ENCODE results near the gene CLSTN2. TPM values are rescaled to one million over a fixed set of nuclear protein-coding genes. Genes with fewer than 3 reads are reported as not detected.

CLSTN2 gene
- total RNA-seq, 1 experiment from 2014 or later: not detected

DNA sequence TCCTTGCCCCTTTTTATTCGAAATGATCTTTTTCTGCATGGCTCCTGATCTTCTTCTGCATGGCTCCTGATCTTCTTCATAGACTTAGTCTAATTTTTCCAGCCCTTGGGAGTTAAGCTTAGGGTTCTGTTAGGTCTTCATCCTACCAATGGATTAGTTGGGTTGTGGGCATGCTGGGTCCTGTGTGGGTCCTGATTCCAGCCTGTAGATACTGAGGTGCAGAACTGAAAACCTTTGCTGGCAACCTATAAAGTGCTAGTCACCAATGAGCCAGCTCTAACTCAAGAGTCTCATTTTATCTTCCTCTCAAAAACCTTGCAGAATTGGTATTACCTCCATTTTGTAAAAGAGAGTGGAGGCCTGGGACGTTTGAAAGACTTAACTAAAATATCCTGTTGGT is 229.2 kb downstream of the CLSTN2 start:
- H3K36me3 ChIP-seq (ENCODE audit: low read depth, low read length): no peaks in the 10 kb centered on the region
- DNase-seq (no peak), ATAC-seq (no peak)
- no peaks in the 10 kb centered on the region for H3K4me1 ChIP-seq (ENCODE audit: insufficient read depth, low read length)
- BruUV-seq (replicated peaks): no TSS peak
- H2AFZ ChIP-seq (ENCODE audit: low read length): no peak overlapping the region
- intact Hi-C loops (cut with micrococcal nuclease): no loop called here
- H3K9ac ChIP-seq (ENCODE audit: low read length): no peak overlapping the region
- TF ChIP-seq EZH2phosphoT487 (IDR thresholded peaks at IDR 0.05; ENCODE audit: borderline replicate concordance, low read length): no peak
- TF ChIP-seq, protein P1, sequence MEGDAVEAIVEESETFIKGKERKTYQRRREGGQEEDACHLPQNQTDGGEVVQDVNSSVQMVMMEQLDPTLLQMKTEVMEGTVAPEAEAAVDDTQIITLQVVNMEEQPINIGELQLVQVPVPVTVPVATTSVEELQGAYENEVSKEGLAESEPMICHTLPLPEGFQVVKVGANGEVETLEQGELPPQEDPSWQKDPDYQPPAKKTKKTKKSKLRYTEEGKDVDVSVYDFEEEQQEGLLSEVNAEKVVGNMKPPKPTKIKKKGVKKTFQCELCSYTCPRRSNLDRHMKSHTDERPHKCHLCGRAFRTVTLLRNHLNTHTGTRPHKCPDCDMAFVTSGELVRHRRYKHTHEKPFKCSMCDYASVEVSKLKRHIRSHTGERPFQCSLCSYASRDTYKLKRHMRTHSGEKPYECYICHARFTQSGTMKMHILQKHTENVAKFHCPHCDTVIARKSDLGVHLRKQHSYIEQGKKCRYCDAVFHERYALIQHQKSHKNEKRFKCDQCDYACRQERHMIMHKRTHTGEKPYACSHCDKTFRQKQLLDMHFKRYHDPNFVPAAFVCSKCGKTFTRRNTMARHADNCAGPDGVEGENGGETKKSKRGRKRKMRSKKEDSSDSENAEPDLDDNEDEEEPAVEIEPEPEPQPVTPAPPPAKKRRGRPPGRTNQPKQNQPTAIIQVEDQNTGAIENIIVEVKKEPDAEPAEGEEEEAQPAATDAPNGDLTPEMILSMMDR (conservative IDR thresholded peaks at IDR 0.05; ENCODE audit: low read depth, low read length): no peak
- no peak for TF ChIP-seq EZH2 (IDR thresholded peaks at IDR 0.05; ENCODE audit: low read length, unreplicated experiment)
- H4K20me1 ChIP-seq (ENCODE audit: low read length): no peaks in the 10 kb centered on the region
- ChIA-PET POLR2A (ENCODE audit: unreplicated experiment) (no interaction called here), CTCF (no interaction called here)
- no peaks in the 10 kb centered on the region for H3K79me2 ChIP-seq (ENCODE audit: low read length)
- no peak overlapping the region for H3K27ac ChIP-seq (ENCODE audit: low read length)
- no peaks in the 10 kb centered on the region for H3K9me3 ChIP-seq (ENCODE audit: low read length)
- H3F3A ChIP-seq (ENCODE audit: low read length, unreplicated experiment): no peaks in the 10 kb centered on the region
- H3K4me3 ChIP-seq (ENCODE audit: low read length): no peak overlapping the region
- no peak overlapping the region for H3K4me2 ChIP-seq (ENCODE audit: low read length)
- no peaks in the 10 kb centered on the region for H3K9me2 ChIP-seq (replicated peaks; ENCODE audit: low read length)
- no peaks in the 10 kb centered on the region for H3K27me3 ChIP-seq (ENCODE audit: low read length)

DNA sequence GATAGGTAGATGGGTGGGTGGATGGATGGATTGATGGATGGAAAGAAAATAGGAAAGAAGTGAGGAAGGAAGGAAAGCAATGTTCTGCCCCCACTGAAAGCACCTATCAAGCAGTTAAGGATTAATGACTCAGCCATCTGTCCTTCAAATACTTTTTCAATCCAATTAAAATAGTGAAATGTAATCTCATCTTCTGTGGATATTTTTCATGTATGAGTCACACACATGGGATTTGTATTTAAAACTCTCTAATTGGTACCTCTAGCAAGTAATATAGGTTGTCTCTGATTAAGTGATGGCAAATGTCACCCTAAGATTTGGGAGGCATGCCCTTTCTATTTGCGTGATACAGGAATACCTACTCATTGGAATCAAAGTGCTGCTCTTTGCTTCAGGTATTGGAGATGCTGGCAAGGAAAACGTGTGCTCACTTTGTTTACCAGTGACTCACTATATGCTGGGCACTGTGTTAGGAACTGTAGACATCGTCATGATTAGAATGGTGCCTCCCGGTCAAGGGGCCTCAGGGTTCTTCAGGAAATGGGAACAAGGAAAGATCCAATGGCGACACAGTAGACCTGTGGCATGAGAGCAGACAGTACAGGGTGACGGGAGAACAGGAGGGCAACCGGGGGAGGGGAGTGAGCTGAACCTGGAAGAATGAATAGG is 230.1 kb downstream of the CLSTN2 start:
- Histone ChIP-seq H2AFZ (ENCODE audit: low read length) (no peak overlapping the region), H3K9me2 (replicated peaks; ENCODE audit: low read length) (no peaks in the 10 kb centered on the region), H3F3A (ENCODE audit: low read length, unreplicated experiment) (no peaks in the 10 kb centered on the region), H3K9ac (ENCODE audit: low read length) (no peak overlapping the region), H3K9me3 (ENCODE audit: low read length) (no peaks in the 10 kb centered on the region), H3K27ac (ENCODE audit: low read length) (no peak overlapping the region), H3K4me1 (ENCODE audit: insufficient read depth, low read length) (no peaks in the 10 kb centered on the region), H4K20me1 (ENCODE audit: low read length) (no peaks in the 10 kb centered on the region), H3K4me3 (ENCODE audit: low read length) (no peak overlapping the region), H3K27me3 (ENCODE audit: low read length) (no peaks in the 10 kb centered on the region), H3K4me2 (ENCODE audit: low read length) (no peak overlapping the region), H3K79me2 (ENCODE audit: low read length) (no peaks in the 10 kb centered on the region), H3K36me3 (ENCODE audit: low read depth, low read length) (no peaks in the 10 kb centered on the region)
- ChIA-PET CTCF (no interaction called here), POLR2A (ENCODE audit: unreplicated experiment) (no interaction called here)
- ATAC-seq (no peak), DNase-seq (peak; percentile 2)
- intact Hi-C loops (cut with micrococcal nuclease): no loop called here
- TF ChIP-seq, protein P1 (conservative IDR thresholded peaks at IDR 0.05; ENCODE audit: low read depth, low read length): no peak
- no peak for TF ChIP-seq EZH2phosphoT487 (IDR thresholded peaks at IDR 0.05; ENCODE audit: borderline replicate concordance, low read length)
- TF ChIP-seq EZH2 (IDR thresholded peaks at IDR 0.05; ENCODE audit: low read length, unreplicated experiment): no peak
- no TSS peak for BruUV-seq (replicated peaks)

DNA sequence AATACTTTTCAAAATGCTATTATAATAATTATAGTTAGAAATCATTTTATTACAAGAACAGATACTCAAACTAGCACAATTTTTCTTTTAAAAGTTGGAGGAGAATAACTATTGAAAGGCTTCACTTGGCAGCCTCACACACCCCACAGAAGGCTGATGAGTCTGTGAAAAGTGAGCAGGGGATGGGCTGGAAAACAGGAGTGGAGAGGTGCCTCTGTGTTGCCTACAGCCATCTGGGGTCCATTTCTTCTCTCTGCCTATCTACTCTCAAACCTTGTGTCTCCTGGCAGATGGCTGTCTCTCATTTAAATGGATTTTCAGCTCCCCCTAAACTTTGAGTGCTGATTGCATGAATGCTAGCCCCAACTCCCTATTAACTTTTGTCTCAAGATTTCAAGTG is 230.8 kb downstream of the CLSTN2 start:
- no peaks in the 10 kb centered on the region for H3K36me3 ChIP-seq (ENCODE audit: low read depth, low read length)
- H3F3A ChIP-seq (ENCODE audit: low read length, unreplicated experiment): no peaks in the 10 kb centered on the region
- no peaks in the 10 kb centered on the region for H4K20me1 ChIP-seq (ENCODE audit: low read length)
- ChIA-PET CTCF (no interaction called here), POLR2A (ENCODE audit: unreplicated experiment) (no interaction called here)
- no peaks in the 10 kb centered on the region for H3K9me2 ChIP-seq (replicated peaks; ENCODE audit: low read length)
- H3K9ac ChIP-seq (ENCODE audit: low read length): no peak overlapping the region
- DNase-seq (no peak), ATAC-seq (no peak)
- H2AFZ ChIP-seq (ENCODE audit: low read length): no peak overlapping the region
- H3K4me2 ChIP-seq (ENCODE audit: low read length): no peak overlapping the region
- H3K27ac ChIP-seq (ENCODE audit: low read length): no peak overlapping the region
- no TSS peak for BruUV-seq (replicated peaks)
- H3K79me2 ChIP-seq (ENCODE audit: low read length): no peaks in the 10 kb centered on the region
- H3K4me3 ChIP-seq (ENCODE audit: low read length): no peak overlapping the region
- no peaks in the 10 kb centered on the region for H3K9me3 ChIP-seq (ENCODE audit: low read length)
- TF ChIP-seq EZH2 (IDR thresholded peaks at IDR 0.05; ENCODE audit: low read length, unreplicated experiment): no peak
- TF ChIP-seq, protein P1 (conservative IDR thresholded peaks at IDR 0.05; ENCODE audit: low read depth, low read length): no peak
- no peak for TF ChIP-seq EZH2phosphoT487 (IDR thresholded peaks at IDR 0.05; ENCODE audit: borderline replicate concordance, low read length)
- intact Hi-C loops (cut with micrococcal nuclease): no loop called here
- no peaks in the 10 kb centered on the region for H3K27me3 ChIP-seq (ENCODE audit: low read length)
- H3K4me1 ChIP-seq (ENCODE audit: insufficient read depth, low read length): no peaks in the 10 kb centered on the region

Measured in PC-3 (cell line).